HG03095 (cell line): Measurements from ENCODE around the gene MAP4K2.

Experiments used
- ATAC-seq: cut with Tn5 transposase; IDR thresholded peaks from one replicate; pipeline ENCODE4 v1.9.1; 2021; ENCODE audit warnings: moderate library complexity; ENCODE audit not compliant: unreplicated experiment

The MAP4K2 gene

GRCh38 chr11:64771861-64772260, 31.2 kb downstream of the MAP4K2 start:
- ATAC-seq = no peak

- no peak for ATAC-seq
Observed at GRCh38 chr11:64770120-64770519, 32.9 kb downstream of the MAP4K2 start.

DNA sequence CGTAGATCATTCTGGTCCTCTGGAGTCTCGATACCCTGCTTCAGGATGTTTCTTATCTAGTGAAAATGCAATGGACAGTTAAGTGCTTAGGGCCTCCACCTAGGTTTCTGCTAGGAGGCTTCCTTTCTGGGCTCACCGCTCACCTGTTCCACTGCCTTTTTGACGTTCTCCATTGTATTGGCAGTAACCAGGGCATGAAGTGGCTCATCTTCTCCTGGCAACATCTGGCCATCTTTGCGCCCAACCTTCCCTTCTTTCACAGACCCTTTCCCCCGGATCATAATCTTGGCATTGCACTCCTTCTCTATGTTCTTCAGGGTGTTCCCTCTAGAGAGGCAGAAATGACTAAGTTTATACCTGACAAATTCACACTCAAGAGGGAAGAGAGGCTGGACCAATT, 33.7 kb downstream of the MAP4K2 start:
- no peak for ATAC-seq

- no peak for ATAC-seq
Observed at GRCh38 chr11:64768300-64768694, 34.7 kb downstream of the MAP4K2 start.

DNA sequence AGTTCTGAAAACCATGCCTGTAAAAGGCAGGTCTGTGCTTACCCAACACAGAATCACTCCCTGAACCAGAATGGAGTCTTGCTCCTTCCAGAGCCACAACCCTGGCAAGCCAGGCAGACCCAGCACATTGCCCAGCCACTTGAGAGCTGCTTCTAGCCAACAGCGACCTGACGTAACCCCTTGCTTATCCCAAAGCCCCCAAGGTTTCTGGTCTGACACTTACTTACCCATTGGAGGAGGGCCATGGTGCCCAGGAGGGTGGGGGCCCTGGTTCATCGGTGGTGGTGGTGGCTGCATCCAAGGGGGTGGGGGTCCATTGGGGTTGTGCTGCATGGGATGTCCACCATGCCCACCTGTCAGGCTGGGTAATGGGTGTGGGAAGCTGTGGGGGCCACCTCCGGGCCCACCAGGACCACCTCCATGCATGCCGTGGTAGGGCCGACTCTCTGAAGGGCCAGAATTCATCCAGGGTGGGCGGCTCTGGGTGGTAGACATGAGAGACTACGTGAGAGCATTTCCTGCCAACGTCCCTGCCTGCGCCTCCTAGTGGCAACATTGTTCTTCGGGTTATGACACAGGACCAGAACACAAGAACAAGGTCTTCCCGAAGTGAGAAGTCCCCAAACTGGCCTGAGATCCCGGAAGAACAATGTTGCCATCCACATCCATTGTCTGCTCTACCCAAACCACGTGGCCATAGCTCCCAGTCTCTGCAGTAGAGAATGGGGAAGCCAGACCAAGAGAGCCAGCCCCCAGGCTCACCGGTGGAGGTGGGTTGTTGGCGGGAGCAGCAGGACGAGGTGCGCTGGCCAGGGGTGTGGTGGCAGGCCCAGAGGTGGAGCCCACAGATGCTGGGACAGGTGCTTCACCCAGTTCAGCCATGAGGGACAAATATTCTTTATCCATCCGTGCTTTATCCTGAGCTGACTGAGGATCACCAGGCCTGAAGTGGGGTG, 35.4 kb downstream of the MAP4K2 start:
- ATAC-seq = no peak

- ATAC-seq = no peak
Observed at GRCh38 chr11:64766881-64767280, 36.1 kb downstream of the MAP4K2 start.

DNA sequence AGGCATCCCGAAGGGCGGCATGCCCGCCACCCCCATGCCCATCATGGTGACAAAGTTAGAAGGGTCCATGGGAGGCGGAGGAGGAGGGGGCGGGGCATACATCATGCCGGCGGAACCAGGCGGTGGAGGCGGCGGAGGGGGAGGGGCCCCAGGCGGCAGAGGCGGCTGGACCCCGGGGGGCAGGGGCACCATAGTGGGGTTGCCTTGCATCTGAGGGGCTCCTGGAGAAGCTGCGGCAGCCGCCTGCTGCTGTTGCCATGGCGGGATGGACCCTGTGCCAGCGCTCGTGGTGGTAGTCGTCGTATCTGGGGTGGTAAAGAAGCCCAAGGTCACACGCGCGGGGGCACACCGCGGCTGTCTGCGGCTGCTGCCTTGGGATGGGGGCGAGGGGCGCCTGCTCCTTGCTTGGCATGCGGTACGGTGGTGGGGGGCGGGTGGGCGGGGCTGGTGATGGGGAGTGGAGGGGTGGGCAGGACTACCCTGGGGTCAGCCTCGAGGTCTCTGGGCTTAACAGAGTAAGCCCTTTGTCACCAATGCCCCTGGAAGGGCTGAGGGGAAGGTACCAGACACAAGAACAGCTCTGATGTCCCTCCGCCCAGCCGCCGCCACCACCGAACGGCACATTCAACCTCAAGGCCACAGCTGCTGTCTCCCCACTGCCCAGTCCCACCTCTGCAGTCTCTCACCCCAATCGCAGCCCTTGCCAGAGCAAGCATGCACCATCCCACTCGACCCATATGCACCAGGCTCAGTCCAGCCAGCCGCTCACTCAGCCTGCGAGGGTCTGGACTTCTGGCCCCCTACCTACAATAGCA, 37.0 kb downstream of the MAP4K2 start:
- no peak for ATAC-seq

- no peak for ATAC-seq
Observed at GRCh38 chr11:64765291-64765850, 37.6 kb downstream of the MAP4K2 start.

GRCh38 chr11:64764753-64765152, 38.3 kb downstream of the MAP4K2 start:
- ATAC-seq = no peak

DNA sequence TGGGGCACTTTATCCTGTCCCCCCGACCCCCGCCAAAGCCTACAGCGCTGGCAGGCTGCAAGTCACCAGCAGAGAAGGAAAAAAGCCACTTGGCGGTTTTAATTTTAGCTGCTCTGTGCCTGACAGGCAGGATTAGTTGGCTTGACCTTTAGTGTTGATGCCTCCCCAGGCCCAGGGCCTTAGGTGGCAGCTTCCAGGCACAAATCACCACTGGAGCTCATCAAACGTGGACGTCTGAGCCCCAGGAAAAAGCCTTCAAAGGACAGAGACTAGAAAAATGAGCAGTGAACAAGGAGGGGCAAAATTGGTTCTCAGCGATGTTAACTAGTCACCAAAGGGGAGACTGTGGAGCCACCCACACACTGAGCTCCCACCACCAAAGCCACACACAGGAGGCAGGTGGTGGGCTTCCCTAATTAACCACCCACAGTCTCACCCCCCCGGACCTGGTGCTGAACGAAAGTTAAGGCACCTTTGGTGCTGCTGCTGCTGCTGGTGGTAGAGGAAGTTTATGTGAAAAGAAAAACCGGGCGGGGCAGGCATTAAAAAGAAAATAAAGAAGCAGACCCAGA, 38.9 kb downstream of the MAP4K2 start:
- ATAC-seq = no peak

GRCh38 chr11:64763526-64764039, 39.4 kb downstream of the MAP4K2 start:
- no peak for ATAC-seq

GRCh38 chr11:64762674-64763525, 40.1 kb downstream of the MAP4K2 start:
- no peak for ATAC-seq

- no peak for ATAC-seq
Observed at GRCh38 chr11:64762277-64762673, 40.7 kb downstream of the MAP4K2 start.

DNA sequence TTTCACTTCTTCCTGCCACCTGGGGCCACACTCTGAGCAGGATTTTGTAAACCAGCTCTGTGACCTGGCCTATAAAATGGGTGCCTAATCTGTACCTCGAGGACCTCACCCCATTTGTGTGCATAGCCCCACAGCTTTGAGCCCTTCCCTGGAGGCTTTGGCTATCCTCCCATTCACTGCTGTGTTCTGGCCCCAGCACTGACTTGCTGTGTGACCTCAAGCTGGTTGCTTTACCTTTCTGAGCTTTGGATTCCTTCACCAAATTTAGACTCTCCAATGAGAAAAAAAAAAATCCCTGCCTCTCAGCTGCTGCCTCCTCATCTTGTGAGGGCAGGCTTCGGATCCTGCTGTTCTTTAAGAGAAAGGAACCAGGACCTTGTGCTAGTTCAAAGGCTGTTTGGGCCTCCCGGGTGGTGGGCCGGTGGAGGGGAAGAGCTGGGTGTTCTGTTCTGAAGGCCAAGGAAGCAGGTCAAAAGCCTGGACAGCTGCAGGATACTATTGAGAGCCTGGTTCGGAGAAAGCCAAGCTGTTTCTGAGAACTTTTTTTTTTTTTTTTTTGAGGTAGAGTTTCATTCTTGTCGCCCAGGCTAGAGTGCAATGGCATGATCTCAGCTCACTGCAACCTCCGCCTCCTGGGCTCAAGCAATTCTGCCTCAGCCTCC, 42.1 kb downstream of the MAP4K2 start:
- no peak for ATAC-seq

DNA sequence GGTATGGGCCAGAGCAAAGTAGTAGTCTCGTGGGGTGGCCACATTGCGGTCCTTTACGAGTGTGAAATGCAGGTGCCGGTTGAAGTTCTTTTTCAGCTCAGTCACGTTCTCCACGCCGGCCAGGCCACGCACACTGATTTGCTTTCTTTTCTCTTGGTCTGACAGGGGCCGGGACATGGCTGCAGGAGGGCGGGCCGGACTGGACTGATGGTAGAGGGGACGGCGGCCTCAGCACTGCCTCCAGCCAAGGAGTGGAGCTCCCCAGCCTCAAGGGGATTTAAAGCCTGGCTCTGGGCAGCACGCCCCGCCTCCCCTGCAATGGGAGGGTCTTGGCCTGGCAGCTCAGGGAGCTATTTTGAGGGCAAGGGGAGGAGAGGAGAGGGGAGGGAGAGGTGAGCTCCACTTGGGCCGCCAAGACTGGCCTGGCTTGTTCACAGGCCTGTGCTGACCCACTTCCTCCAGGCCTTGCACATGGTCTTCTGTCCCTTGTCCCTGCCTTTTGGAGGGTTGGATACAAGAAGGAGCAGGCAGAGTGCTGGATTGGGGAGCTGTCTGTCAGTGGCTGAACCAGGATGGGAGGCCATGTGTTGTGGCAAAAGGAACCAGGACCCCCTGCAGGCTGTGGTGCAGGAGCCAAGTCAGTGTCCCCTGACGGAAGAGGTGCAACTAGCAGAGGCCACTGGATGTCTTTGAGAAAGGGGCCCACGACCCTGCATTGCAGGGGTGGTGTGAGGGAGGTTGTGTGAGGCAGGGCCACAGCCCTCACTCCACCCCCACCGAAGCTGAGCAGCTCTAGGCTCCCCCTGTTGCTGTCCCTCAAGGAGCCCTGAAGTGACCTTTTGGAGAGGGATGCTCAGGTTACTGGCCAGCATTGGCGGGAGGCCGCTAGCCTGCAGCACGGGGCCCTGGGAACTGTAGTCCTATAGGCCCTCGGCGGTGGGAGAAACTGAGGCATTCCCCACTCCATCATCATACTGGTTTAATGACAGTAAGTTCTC, 43.0 kb downstream of the MAP4K2 start, which contains the start of gene PYGM:
TSS of gene PYGM (minus strand) at position 253 of the 998 bp plus-strand sequence. CDS start at position 177, 76 bp downstream.
- ATAC-seq = no peak

- ATAC-seq = no peak
Observed at GRCh38 chr11:64759131-64759721, 43.8 kb downstream of the MAP4K2 start.

- ATAC-seq = no peak
Observed at GRCh38 chr11:64758330-64759079, 44.5 kb downstream of the MAP4K2 start.
